SK-N-SH treated with all-trans-retinoic acid at 6 μM for 48 hours (cell line): ENCODE measurements around the gene NTM.

Source experiments
- ATAC-seq: fragments of 200-7000 bp; cut with Tn5 transposase; 3 replicates; pipeline ENCODE4 v1.9.1; 2020; ENCODE audit warnings: mild to moderate bottlenecking, moderate library complexity
- ARNTL ChIP-seq: fragments of 450-650 bp; formaldehyde crosslinking; IDR thresholded peaks from 2 replicates; pipeline ENCODE4 v1.5.0; 2020; ENCODE audit warnings: low read depth, mild to moderate bottlenecking, moderate library complexity, borderline replicate concordance
- BACH2 ChIP-seq: fragments of 250-450 bp; sonication (Bioruptor Pico); IDR thresholded peaks from 2 replicates; pipeline ENCODE4 v1.9.0; 2021; ENCODE audit warnings: mild to moderate bottlenecking, borderline replicate concordance
- CSRNP3 ChIP-seq: fragments of 250-450 bp; sonication (Bioruptor Pico); IDR thresholded peaks from 2 replicates; pipeline ENCODE4 v1.5.1; 2021; ENCODE audit warnings: mild to moderate bottlenecking, moderate library complexity
- ESRRG ChIP-seq: fragments of 250-450 bp; sonication (Bioruptor Pico); IDR thresholded peaks from 2 replicates; pipeline ENCODE4 v1.6.1; 2021; ENCODE audit warnings: mild to moderate bottlenecking
- GLIS3 ChIP-seq: fragments of 250-450 bp; sonication (Bioruptor Pico); IDR thresholded peaks from 2 replicates; pipeline ENCODE4 v1.5.0; 2020; ENCODE audit warnings: mild to moderate bottlenecking, moderate library complexity
- ISL1 ChIP-seq: fragments of 250-450 bp; sonication (Bioruptor Pico); IDR thresholded peaks from 2 replicates; pipeline ENCODE4 v2.1.2; 2022; ENCODE audit warnings: mild to moderate bottlenecking, moderate library complexity
- PPARA ChIP-seq: fragments of 250-450 bp; sonication (Bioruptor Pico); IDR thresholded peaks from 2 replicates; pipeline ENCODE4 v1.5.0; 2020; ENCODE audit warnings: mild to moderate bottlenecking, borderline replicate concordance
- RARB ChIP-seq: fragments of 250-450 bp; sonication (Bioruptor Pico); IDR thresholded peaks from 2 replicates; pipeline ENCODE4 v1.8.0; 2021; ENCODE audit warnings: mild to moderate bottlenecking, moderate library complexity
- SNAI2 ChIP-seq: fragments of 250-450 bp; sonication (Bioruptor Pico); IDR thresholded peaks from 2 replicates; pipeline ENCODE4 v1.5.0; 2020; ENCODE audit warnings: mild to moderate bottlenecking, moderate library complexity
- TCF4 ChIP-seq: fragments of 250-450 bp; sonication (Bioruptor Pico); IDR thresholded peaks from 2 replicates; pipeline ENCODE4 v1.8.0; 2021; ENCODE audit warnings: mild to moderate bottlenecking, moderate library complexity, borderline replicate concordance
- TOX ChIP-seq: fragments of 250-450 bp; sonication (Bioruptor Pico); IDR thresholded peaks from 2 replicates; pipeline ENCODE4 v1.8.0; 2021; ENCODE audit warnings: mild to moderate bottlenecking, moderate library complexity, borderline replicate concordance
- ZC3H10 ChIP-seq: fragments of 250-450 bp; sonication (Bioruptor Pico); IDR thresholded peaks from 2 replicates; pipeline ENCODE4 v1.5.1; 2021; ENCODE audit warnings: mild to moderate bottlenecking, moderate library complexity
- ZFP3 ChIP-seq: fragments of 250-450 bp; sonication (Bioruptor Pico); IDR thresholded peaks from 2 replicates; pipeline ENCODE4 v1.5.0; 2020; ENCODE audit warnings: mild to moderate bottlenecking, moderate library complexity
- ZNF565 ChIP-seq: fragments of 450-650 bp; formaldehyde crosslinking; conservative IDR thresholded peaks from 2 replicates; pipeline ENCODE4 v1.5.0; 2020; ENCODE audit warnings: low read depth, mild to moderate bottlenecking, moderate library complexity
- ZNF70 ChIP-seq: fragments of 450-650 bp; formaldehyde crosslinking; IDR thresholded peaks from 2 replicates; pipeline ENCODE4 v1.5.0; 2020; ENCODE audit warnings: mild to moderate bottlenecking, moderate library complexity
- ZNF8 ChIP-seq: fragments of 450-650 bp; formaldehyde crosslinking; IDR thresholded peaks from 2 replicates; pipeline ENCODE4 v1.5.0; 2020; ENCODE audit warnings: mild to moderate bottlenecking, moderate library complexity
- TF ChIP-seq, protein P1 (sequence below): fragments of 250-450 bp; sonication (Bioruptor Pico); IDR thresholded peaks from 2 replicates; pipeline ENCODE4 v1.5.1; 2020; ENCODE audit warnings: low read depth, mild to moderate bottlenecking, moderate library complexity
- TF ChIP-seq, protein P2 (sequence below): fragments of 250-450 bp; sonication (Bioruptor Pico); IDR thresholded peaks from 2 replicates; pipeline ENCODE4 v1.5.0; 2020; ENCODE audit warnings: mild to moderate bottlenecking, moderate library complexity
- TF ChIP-seq, protein P3 (sequence below): fragments of 250-450 bp; sonication (Bioruptor Pico); IDR thresholded peaks from 2 replicates; pipeline ENCODE4 v1.8.0; 2020; ENCODE audit warnings: mild to moderate bottlenecking, moderate library complexity, borderline replicate concordance
- TF ChIP-seq, protein P4 (sequence below): fragments of 250-450 bp; sonication (Bioruptor Pico); IDR thresholded peaks from 2 replicates; pipeline ENCODE4 v1.8.0; 2021; ENCODE audit warnings: low read depth, mild to moderate bottlenecking, moderate library complexity, borderline replicate concordance

Gene NTM

DNA sequence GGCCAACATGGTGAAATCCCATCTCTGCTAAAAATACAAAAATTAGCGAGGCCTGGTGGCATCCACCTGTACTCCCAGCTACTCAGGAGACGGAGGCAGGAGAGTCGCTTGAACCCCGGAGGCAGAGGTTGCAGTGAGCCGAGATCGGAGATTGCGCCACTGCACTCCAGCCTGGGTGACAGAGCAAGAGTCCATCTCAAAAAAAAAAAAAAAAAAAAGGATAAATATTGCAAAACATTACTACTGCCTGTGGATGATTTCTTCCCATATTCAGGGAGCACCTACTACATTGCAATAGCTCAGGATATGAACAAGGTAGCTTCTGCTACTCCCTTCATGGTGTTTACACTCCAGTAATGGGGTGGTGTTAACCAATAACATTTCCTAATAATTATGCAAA is 980.6 kb downstream of the NTM start (continued):
- TF ChIP-seq ZNF8 (CRISPR knock-in tag) = no peak

DNA sequence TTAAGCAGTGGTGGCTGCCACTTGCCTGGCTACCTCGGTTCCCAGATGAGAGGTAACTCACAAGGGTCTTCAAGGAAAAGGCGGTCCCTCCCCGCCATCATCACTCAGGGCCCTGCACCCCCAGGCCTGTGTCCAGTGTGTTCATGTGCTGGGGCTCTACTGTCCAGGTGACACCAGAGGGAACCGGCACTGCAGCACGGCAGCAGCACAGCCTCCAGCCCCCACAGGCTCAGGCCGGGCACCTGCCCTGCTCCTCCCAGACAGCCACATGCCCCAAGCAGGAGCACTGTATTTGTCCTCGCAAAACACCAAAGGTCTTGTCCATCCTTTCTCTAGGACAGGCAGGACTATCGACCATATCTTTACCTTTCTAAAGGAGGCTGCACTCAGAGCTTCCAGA is 982.1 kb downstream of the NTM start:
- TF ChIP-seq ZNF8 (CRISPR knock-in tag) (no peak), ZNF565 (CRISPR knock-in tag) (no peak), CSRNP3 (CRISPR knock-in tag) (no peak), TOX (CRISPR knock-in tag) (no peak), SNAI2 (CRISPR knock-in tag) (no peak), ZNF70 (CRISPR knock-in tag) (no peak), RARB (CRISPR knock-in tag) (no peak), ZFP3 (no peak), ISL1 (no peak), ESRRG (CRISPR knock-in tag) (no peak), PPARA (no peak), TCF4 (no peak)
- TF ChIP-seq, protein P1, sequence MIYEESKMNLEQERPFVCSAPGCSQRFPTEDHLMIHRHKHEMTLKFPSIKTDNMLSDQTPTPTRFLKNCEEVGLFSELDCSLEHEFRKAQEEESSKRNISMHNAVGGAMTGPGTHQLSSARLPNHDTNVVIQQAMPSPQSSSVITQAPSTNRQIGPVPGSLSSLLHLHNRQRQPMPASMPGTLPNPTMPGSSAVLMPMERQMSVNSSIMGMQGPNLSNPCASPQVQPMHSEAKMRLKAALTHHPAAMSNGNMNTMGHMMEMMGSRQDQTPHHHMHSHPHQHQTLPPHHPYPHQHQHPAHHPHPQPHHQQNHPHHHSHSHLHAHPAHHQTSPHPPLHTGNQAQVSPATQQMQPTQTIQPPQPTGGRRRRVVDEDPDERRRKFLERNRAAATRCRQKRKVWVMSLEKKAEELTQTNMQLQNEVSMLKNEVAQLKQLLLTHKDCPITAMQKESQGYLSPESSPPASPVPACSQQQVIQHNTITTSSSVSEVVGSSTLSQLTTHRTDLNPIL (CRISPR knock-in tag) = no peak
- TF ChIP-seq, protein P2, sequence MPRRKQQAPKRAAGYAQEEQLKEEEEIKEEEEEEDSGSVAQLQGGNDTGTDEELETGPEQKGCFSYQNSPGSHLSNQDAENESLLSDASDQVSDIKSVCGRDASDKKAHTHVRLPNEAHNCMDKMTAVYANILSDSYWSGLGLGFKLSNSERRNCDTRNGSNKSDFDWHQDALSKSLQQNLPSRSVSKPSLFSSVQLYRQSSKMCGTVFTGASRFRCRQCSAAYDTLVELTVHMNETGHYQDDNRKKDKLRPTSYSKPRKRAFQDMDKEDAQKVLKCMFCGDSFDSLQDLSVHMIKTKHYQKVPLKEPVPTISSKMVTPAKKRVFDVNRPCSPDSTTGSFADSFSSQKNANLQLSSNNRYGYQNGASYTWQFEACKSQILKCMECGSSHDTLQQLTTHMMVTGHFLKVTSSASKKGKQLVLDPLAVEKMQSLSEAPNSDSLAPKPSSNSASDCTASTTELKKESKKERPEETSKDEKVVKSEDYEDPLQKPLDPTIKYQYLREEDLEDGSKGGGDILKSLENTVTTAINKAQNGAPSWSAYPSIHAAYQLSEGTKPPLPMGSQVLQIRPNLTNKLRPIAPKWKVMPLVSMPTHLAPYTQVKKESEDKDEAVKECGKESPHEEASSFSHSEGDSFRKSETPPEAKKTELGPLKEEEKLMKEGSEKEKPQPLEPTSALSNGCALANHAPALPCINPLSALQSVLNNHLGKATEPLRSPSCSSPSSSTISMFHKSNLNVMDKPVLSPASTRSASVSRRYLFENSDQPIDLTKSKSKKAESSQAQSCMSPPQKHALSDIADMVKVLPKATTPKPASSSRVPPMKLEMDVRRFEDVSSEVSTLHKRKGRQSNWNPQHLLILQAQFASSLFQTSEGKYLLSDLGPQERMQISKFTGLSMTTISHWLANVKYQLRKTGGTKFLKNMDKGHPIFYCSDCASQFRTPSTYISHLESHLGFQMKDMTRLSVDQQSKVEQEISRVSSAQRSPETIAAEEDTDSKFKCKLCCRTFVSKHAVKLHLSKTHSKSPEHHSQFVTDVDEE (CRISPR knock-in tag) = no peak
- TF ChIP-seq, protein P3, sequence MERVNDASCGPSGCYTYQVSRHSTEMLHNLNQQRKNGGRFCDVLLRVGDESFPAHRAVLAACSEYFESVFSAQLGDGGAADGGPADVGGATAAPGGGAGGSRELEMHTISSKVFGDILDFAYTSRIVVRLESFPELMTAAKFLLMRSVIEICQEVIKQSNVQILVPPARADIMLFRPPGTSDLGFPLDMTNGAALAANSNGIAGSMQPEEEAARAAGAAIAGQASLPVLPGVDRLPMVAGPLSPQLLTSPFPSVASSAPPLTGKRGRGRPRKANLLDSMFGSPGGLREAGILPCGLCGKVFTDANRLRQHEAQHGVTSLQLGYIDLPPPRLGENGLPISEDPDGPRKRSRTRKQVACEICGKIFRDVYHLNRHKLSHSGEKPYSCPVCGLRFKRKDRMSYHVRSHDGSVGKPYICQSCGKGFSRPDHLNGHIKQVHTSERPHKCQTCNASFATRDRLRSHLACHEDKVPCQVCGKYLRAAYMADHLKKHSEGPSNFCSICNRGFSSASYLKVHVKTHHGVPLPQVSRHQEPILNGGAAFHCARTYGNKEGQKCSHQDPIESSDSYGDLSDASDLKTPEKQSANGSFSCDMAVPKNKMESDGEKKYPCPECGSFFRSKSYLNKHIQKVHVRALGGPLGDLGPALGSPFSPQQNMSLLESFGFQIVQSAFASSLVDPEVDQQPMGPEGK = no peak
- ATAC-seq = no peak

DNA sequence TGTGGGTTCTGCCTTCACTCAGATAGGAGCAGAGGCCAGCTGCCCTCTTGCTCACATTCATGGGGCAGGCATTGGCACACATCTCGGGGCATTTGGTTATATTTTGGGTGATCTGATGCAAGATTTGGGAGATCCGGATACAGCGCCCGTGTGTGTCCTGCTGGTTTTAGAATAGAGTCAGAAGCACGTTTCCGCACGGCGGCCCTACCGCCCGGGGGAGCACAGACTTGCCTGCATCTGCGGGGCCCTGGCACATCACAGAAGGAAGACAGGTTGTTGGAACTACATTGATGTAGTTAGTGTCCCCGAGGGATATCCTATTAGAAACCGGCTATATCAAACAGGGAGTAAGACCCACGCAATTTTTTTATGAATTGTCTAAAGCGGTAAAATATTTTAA is 982.8 kb downstream of the NTM start:
- no peak for ATAC-seq
- no peak for TF ChIP-seq GLIS3 (CRISPR knock-in tag)
- no peak for TF ChIP-seq BACH2 (CRISPR knock-in tag)
- TF ChIP-seq ISL1 = no peak

- no peak for ATAC-seq
- TF ChIP-seq ZNF70 (CRISPR knock-in tag) (no peak), RARB (CRISPR knock-in tag) (no peak), ISL1 (no peak), ZFP3 (no peak), BACH2 (CRISPR knock-in tag) (no peak), ARNTL (CRISPR knock-in tag) (no peak), ZC3H10 (CRISPR knock-in tag) (no peak)
- TF ChIP-seq, protein P4, sequence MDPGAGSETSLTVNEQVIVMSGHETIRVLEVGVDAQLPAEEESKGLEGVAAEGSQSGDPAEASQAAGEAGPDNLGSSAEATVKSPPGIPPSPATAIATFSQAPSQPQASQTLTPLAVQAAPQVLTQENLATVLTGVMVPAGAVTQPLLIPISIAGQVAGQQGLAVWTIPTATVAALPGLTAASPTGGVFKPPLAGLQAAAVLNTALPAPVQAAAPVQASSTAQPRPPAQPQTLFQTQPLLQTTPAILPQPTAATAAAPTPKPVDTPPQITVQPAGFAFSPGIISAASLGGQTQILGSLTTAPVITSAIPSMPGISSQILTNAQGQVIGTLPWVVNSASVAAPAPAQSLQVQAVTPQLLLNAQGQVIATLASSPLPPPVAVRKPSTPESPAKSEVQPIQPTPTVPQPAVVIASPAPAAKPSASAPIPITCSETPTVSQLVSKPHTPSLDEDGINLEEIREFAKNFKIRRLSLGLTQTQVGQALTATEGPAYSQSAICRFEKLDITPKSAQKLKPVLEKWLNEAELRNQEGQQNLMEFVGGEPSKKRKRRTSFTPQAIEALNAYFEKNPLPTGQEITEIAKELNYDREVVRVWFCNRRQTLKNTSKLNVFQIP (CRISPR knock-in tag) = no peak
These were observed 987.6 kb downstream of the NTM start for GRCh38 chr11:132357811-132358572.
